Activated effector memory CD4-positive, alpha-beta T cell treated with Interleukin-2 at 50 U/mL for 16 hours (primary cell): Measurements from ENCODE around the gene SERTM2.
"Not testable (repeated sequence)": the region's sequence is repeated elsewhere in the genome, so short reads cannot be mapped to it uniquely, and the experiment has no call there.

ENCODE experiments used
- DNase-seq: peaks from one replicate; pipeline ENCODE4 v3.0.0-alpha.2; 2020

Gene SERTM2

GRCh38 chrX:111511477-111511876 is at the start of gene SERTM2:
TSS of gene SERTM2 (plus strand) at chrX:111511645. CDS start at chrX:111518858, 7,213 bp downstream.
- DNase-seq, result no peak

GRCh38 chrX:111465669-111466068 is 45.8 kb upstream of the SERTM2 start:
- DNase-seq, result no peak

- no peak for DNase-seq
Measured at GRCh38 chrX:111467896-111468295, 43.5 kb upstream of the SERTM2 start.

GRCh38 chrX:111470681-111471403 is 40.6 kb upstream of the SERTM2 start:
- no peak for DNase-seq

- no peak for DNase-seq
Measured at GRCh38 chrX:111481896-111482295, 29.5 kb upstream of the SERTM2 start.

- DNase-seq, result no peak
Measured at GRCh38 chrX:111483135-111483534, 28.3 kb upstream of the SERTM2 start.

- DNase-seq, result no peak
Measured at GRCh38 chrX:111483881-111484280, 27.6 kb upstream of the SERTM2 start.

- no peak for DNase-seq
Measured at GRCh38 chrX:111490688-111491087, 20.8 kb upstream of the SERTM2 start.

GRCh38 chrX:111492085-111492484 is 19.4 kb upstream of the SERTM2 start:
- DNase-seq, result no peak

GRCh38 chrX:111498538-111499103 is 12.8 kb upstream of the SERTM2 start:
- no peak for DNase-seq

GRCh38 chrX:111503485-111503993 is 7.9 kb upstream of the SERTM2 start:
- no peak for DNase-seq

- DNase-seq, result no peak
Measured at GRCh38 chrX:111504941-111505340, 6.5 kb upstream of the SERTM2 start.

- no peak for DNase-seq
Measured at GRCh38 chrX:111505783-111506182, 5.7 kb upstream of the SERTM2 start.

GRCh38 chrX:111506826-111507225 is 4.6 kb upstream of the SERTM2 start:
- DNase-seq, result no peak

- DNase-seq, result no peak
Measured at GRCh38 chrX:111507933-111508332, 3.5 kb upstream of the SERTM2 start.

- DNase-seq, result no peak
Measured at GRCh38 chrX:111515298-111515697, 3.9 kb downstream of the SERTM2 start.

- DNase-seq, result no peak
Measured at GRCh38 chrX:111518667-111519066, 7.2 kb downstream of the SERTM2 start.

- DNase-seq, result no peak
Measured at GRCh38 chrX:111519215-111519614, 7.8 kb downstream of the SERTM2 start.

- no peak for DNase-seq
Measured at GRCh38 chrX:111520506-111520905, 9.1 kb downstream of the SERTM2 start.

- no peak for DNase-seq
Measured at GRCh38 chrX:111521169-111521568, 9.7 kb downstream of the SERTM2 start.

GRCh38 chrX:111543212-111543741 is 31.8 kb downstream of the SERTM2 start:
- no peak for DNase-seq

GRCh38 chrX:111549235-111549634 is 37.8 kb downstream of the SERTM2 start:
- DNase-seq, result not testable (repeated sequence)

- no peak for DNase-seq
Measured at GRCh38 chrX:111555406-111555958, 44.0 kb downstream of the SERTM2 start.

- no peak for DNase-seq
Measured at GRCh38 chrX:111560801-111561200, 49.4 kb downstream of the SERTM2 start.
